ENCODE measurements around the gene KIF26B. TPM values are rescaled to one million over a fixed set of nuclear protein-coding genes. Genes with fewer than 3 reads are reported as not detected.

Gene KIF26B
- polyA plus RNA-seq, 1 donor (not counting 4 experiments of a cell fraction or from before 2014, with no cell fraction given), result 0.58 TPM

DNA sequence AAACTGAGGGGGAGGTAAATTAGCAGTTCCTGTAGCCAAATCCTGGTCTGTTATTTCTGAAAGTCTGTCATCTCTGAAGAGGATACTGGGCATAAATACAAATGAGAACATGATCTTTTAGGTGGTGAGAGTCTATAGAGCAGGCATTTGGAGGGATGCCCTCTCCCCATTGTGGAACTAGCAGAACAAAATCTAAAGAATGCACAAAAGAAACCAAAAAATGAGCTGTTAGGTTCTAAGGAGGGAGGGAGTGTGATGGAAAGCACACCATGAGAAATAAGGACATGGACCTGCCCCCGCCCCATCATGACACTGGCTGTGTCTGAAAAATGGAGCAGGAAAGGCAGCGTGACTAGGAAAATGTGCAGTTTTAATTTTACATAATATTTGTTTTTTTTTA lies 262.0 kb downstream of the KIF26B start:
- no peaks in the 10 kb centered on the region for H3K9me1 ChIP-seq (ENCODE audit: control insufficient read depth, extremely low read depth, insufficient read depth, low read length)
- no peak overlapping the region for H3K4me2 ChIP-seq (ENCODE audit: control insufficient read depth, extremely low read depth, insufficient read depth, low read depth, low read length)
- H3K27me3 ChIP-seq (ENCODE audit: control insufficient read depth, extremely low read depth, insufficient read depth, low read length), result no peaks in the 10 kb centered on the region
- no peaks in the 10 kb centered on the region for H3K4me1 ChIP-seq (ENCODE audit: control insufficient read depth, extremely low read depth, insufficient read depth, low read length)
- TF ChIP-seq EZH2 (IDR thresholded peaks at IDR 0.05; ENCODE audit: low read length), result no peak
- TF ChIP-seq, protein P1, sequence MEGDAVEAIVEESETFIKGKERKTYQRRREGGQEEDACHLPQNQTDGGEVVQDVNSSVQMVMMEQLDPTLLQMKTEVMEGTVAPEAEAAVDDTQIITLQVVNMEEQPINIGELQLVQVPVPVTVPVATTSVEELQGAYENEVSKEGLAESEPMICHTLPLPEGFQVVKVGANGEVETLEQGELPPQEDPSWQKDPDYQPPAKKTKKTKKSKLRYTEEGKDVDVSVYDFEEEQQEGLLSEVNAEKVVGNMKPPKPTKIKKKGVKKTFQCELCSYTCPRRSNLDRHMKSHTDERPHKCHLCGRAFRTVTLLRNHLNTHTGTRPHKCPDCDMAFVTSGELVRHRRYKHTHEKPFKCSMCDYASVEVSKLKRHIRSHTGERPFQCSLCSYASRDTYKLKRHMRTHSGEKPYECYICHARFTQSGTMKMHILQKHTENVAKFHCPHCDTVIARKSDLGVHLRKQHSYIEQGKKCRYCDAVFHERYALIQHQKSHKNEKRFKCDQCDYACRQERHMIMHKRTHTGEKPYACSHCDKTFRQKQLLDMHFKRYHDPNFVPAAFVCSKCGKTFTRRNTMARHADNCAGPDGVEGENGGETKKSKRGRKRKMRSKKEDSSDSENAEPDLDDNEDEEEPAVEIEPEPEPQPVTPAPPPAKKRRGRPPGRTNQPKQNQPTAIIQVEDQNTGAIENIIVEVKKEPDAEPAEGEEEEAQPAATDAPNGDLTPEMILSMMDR (optimal IDR thresholded peaks at IDR 0.05 in 1 of 3, IDR thresholded peaks at IDR 0.05 in 1 of 3, conservative IDR thresholded peaks at IDR 0.05 in 1 of 3; ENCODE audit: extremely low read depth in 1 of 3, insufficient read depth in 2 of 3, low read length in 3 of 3), result no peak
- no peak overlapping the region for H3K9ac ChIP-seq (ENCODE audit: control insufficient read depth, extremely low read depth, insufficient read depth, low read length)
- dilution Hi-C loops (cut with MboI; ENCODE audit: extremely low pct_ligation_motif_present, low sequenced_read_pairs), result no loop called here
- H4K20me1 ChIP-seq (ENCODE audit: control insufficient read depth, extremely low read depth, insufficient read depth, low read length), result no peaks in the 10 kb centered on the region
- no peak overlapping the region for H3K4me3 ChIP-seq (ENCODE audit: control insufficient read depth in 2 of 3, extremely low read depth in 1 of 3, insufficient read depth in 2 of 3, low read depth in 1 of 3, low read length in 3 of 3)
- no peak overlapping the region for H2AFZ ChIP-seq (ENCODE audit: control insufficient read depth, low read length)
- DNase-seq (ENCODE audit: low read depth, low spot score), result no peak
- no peaks in the 10 kb centered on the region for H3K9me3 ChIP-seq (ENCODE audit: control insufficient read depth, low read depth, low read length)
- no peaks in the 10 kb centered on the region for H3K79me2 ChIP-seq (ENCODE audit: control insufficient read depth, insufficient read depth, low read length)
- no peaks in the 10 kb centered on the region for H3K36me3 ChIP-seq (ENCODE audit: control insufficient read depth in 2 of 2, extremely low read depth in 1 of 2, insufficient read depth in 2 of 2, low read length in 2 of 2)
- no peak overlapping the region for H3K27ac ChIP-seq (ENCODE audit: control insufficient read depth, insufficient read depth, low read length)
- FAIRE-seq, result no peak

DNA sequence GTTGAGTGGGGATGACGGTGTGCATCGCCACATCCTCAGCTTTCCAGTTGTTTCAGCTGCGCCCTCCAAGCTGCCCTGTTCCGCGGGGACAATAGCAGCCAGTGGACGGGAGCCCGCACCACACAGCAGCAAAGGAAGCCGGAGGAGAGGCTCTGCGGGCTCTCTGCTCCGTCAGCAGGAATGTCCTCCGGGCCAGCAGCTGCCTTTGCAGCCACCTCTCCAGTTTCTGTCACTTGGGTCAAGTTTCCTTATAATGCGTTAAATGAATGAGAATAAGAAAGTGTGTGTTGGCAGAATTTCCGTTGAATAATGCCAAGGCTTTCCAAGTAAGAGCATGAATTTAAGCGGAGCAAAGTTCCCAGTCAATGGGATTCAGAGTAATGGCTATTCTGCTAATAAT lies 263.3 kb downstream of the KIF26B start:
- FAIRE-seq, result no peak
- Histone ChIP-seq H3K9ac (ENCODE audit: control insufficient read depth, extremely low read depth, insufficient read depth, low read length) (no peak overlapping the region), H3K79me2 (ENCODE audit: control insufficient read depth, insufficient read depth, low read length) (no peaks in the 10 kb centered on the region)

More for the DNA sequence above, 263.3 kb downstream of the KIF26B start:
- DNase-seq (ENCODE audit: low read depth, low spot score), result no peak
- TF ChIP-seq EZH2 (IDR thresholded peaks at IDR 0.05; ENCODE audit: low read length), result no peak
- TF ChIP-seq, protein P1 (optimal IDR thresholded peaks at IDR 0.05 in 1 of 3, IDR thresholded peaks at IDR 0.05 in 1 of 3, conservative IDR thresholded peaks at IDR 0.05 in 1 of 3; ENCODE audit: extremely low read depth in 1 of 3, insufficient read depth in 2 of 3, low read length in 3 of 3), result no peak
- Histone ChIP-seq H3K27ac (ENCODE audit: control insufficient read depth, insufficient read depth, low read length) (no peak overlapping the region), H3K4me1 (ENCODE audit: control insufficient read depth, extremely low read depth, insufficient read depth, low read length) (no peaks in the 10 kb centered on the region), H2AFZ (ENCODE audit: control insufficient read depth, low read length) (no peak overlapping the region), H3K27me3 (ENCODE audit: control insufficient read depth, extremely low read depth, insufficient read depth, low read length) (no peaks in the 10 kb centered on the region), H3K4me2 (ENCODE audit: control insufficient read depth, extremely low read depth, insufficient read depth, low read depth, low read length) (no peak overlapping the region), H3K9me3 (ENCODE audit: control insufficient read depth, low read depth, low read length) (no peaks in the 10 kb centered on the region), H4K20me1 (ENCODE audit: control insufficient read depth, extremely low read depth, insufficient read depth, low read length) (no peaks in the 10 kb centered on the region), H3K9me1 (ENCODE audit: control insufficient read depth, extremely low read depth, insufficient read depth, low read length) (no peaks in the 10 kb centered on the region), H3K4me3 (ENCODE audit: control insufficient read depth in 2 of 3, extremely low read depth in 1 of 3, insufficient read depth in 2 of 3, low read depth in 1 of 3, low read length in 3 of 3) (no peak overlapping the region), H3K36me3 (ENCODE audit: control insufficient read depth in 2 of 2, extremely low read depth in 1 of 2, insufficient read depth in 2 of 2, low read length in 2 of 2) (no peaks in the 10 kb centered on the region)
- dilution Hi-C loops (cut with MboI; ENCODE audit: extremely low pct_ligation_motif_present, low sequenced_read_pairs), result no loop called here
